WTC11 (cell line): ENCODE measurements around the gene GALNTL6. TPM values are rescaled to one million over a fixed set of nuclear protein-coding genes. Genes with fewer than 3 reads are reported as not detected.
A peak's percentile ranks its signal among the peaks of the same experiment; 100 is the strongest.

Experiments
- ATAC-seq: fragments of 200-7000 bp; cut with Tn5 transposase; 2 replicates; pipeline ENCODE4 v1.10.0; 2021; ENCODE audit warnings: mild to moderate bottlenecking, moderate library complexity
- CTCF ChIA-PET: fragments of 300-600 bp; sonication (Branson Sonifier 250); formaldehyde crosslinking; loops from one replicate; lab custom pipeline; 2021; ENCODE audit warnings: antibody characterized with exemption; lab: Charles Lee
- POLR2A ChIA-PET: fragments of 350-600 bp; sonication (Branson Sonifier 250); formaldehyde crosslinking; loops from one replicate; lab custom pipeline; 2021; ENCODE audit warnings: antibody characterized with exemption; lab: Charles Lee
- DNase-seq: peaks from one replicate; pipeline ENCODE4 v3.0.0; 2021; ENCODE audit warnings: low spot score
- H3K27ac Mint-ChIP-seq: 2 replicates; pipeline ENCODE4 v1.8.0; 2021; ENCODE audit warnings: mixed read lengths
- H3K27me3 Mint-ChIP-seq: 2 replicates; pipeline ENCODE4 v1.8.0; 2021; ENCODE audit warnings: low read depth, mild to moderate bottlenecking, moderate library complexity, mixed read lengths
- H3K36me3 Mint-ChIP-seq: 2 replicates; pipeline ENCODE4 v1.8.0; 2021; ENCODE audit warnings: mixed read lengths
- H3K4me1 Mint-ChIP-seq: 2 replicates; pipeline ENCODE4 v1.8.0; 2022; ENCODE audit warnings: mixed read lengths
- H3K4me3 Mint-ChIP-seq: 2 replicates; pipeline ENCODE4 v1.8.0; 2021; ENCODE audit warnings: mild to moderate bottlenecking, moderate library complexity, mixed read lengths
- H3K9me3 Mint-ChIP-seq: 2 replicates; pipeline ENCODE4 v1.8.0; 2021; ENCODE audit warnings: mixed read lengths
- CDX4 ChIP-seq: fragments of 250-450 bp; sonication (Bioruptor Pico); IDR thresholded peaks from 2 replicates; pipeline ENCODE4 v1.9.0; 2021; ENCODE audit warnings: moderate library complexity, mild to moderate bottlenecking, inconsistent platforms, borderline replicate concordance
- CREB1 ChIP-seq: sonication (generic); formaldehyde crosslinking; IDR thresholded peaks from 2 replicates; pipeline ENCODE4 v1.8.0; 2023; ENCODE audit warnings: mild to moderate bottlenecking, missing genetic modification reagents
- ETV6 ChIP-seq: sonication (generic); formaldehyde crosslinking; IDR thresholded peaks from 2 replicates; pipeline ENCODE4 v1.8.1; 2022; ENCODE audit warnings: mild to moderate bottlenecking, missing genetic modification reagents
- FOXP4 ChIP-seq: sonication (generic); formaldehyde crosslinking; IDR thresholded peaks from 2 replicates; pipeline ENCODE4 v1.8.0; 2022; ENCODE audit warnings: mild to moderate bottlenecking, missing genetic modification reagents
- HMGA2 ChIP-seq: fragments of 250-450 bp; sonication (Bioruptor Pico); IDR thresholded peaks from 2 replicates; pipeline ENCODE4 v1.4.0; 2021; ENCODE audit warnings: mild to moderate bottlenecking, moderate library complexity
- KAT7 ChIP-seq: sonication (generic); formaldehyde crosslinking; IDR thresholded peaks from 2 replicates; pipeline ENCODE4 v1.8.1; 2023; ENCODE audit warnings: missing genetic modification reagents, mild to moderate bottlenecking, borderline replicate concordance
- MAX ChIP-seq: sonication (generic); formaldehyde crosslinking; IDR thresholded peaks from 2 replicates; pipeline ENCODE4 v1.8.0; 2022; ENCODE audit warnings: mild to moderate bottlenecking, missing genetic modification reagents
- MLX ChIP-seq: sonication (generic); formaldehyde crosslinking; IDR thresholded peaks from 2 replicates; pipeline ENCODE4 v1.8.1; 2023; ENCODE audit warnings: mild to moderate bottlenecking, missing genetic modification reagents, moderate library complexity
- NFYB ChIP-seq: sonication (generic); formaldehyde crosslinking; conservative IDR thresholded peaks from 2 replicates; pipeline ENCODE4 v1.8.0; 2022; ENCODE audit warnings: low read depth, missing genetic modification reagents
- OVOL2 ChIP-seq: fragments of 250-450 bp; sonication (Bioruptor Pico); IDR thresholded peaks from 2 replicates; pipeline ENCODE4 v1.9.0; 2021; ENCODE audit warnings: mild to moderate bottlenecking, borderline replicate concordance
- RELA ChIP-seq: sonication (generic); formaldehyde crosslinking; IDR thresholded peaks from 2 replicates; pipeline ENCODE4 v1.8.1; 2022; ENCODE audit warnings: missing genetic modification reagents, mild to moderate bottlenecking, borderline replicate concordance
- RORB ChIP-seq: fragments of 250-450 bp; sonication (Bioruptor Pico); IDR thresholded peaks from 2 replicates; pipeline ENCODE4 v1.9.0; 2021; ENCODE audit warnings: mild to moderate bottlenecking
- SOX15 ChIP-seq: fragments of 250-450 bp; sonication (Bioruptor Pico); IDR thresholded peaks from 2 replicates; pipeline ENCODE4 v1.9.0; 2021; ENCODE audit warnings: mild to moderate bottlenecking
- STAT6 ChIP-seq: sonication (generic); formaldehyde crosslinking; conservative IDR thresholded peaks from 2 replicates; pipeline ENCODE4 v1.8.1; 2023; ENCODE audit warnings: mild to moderate bottlenecking, low read depth, missing genetic modification reagents, moderate library complexity
- TCF7 ChIP-seq: sonication (generic); formaldehyde crosslinking; IDR thresholded peaks from 2 replicates; pipeline ENCODE4 v1.8.0; 2022; ENCODE audit warnings: mild to moderate bottlenecking, low read depth, missing genetic modification reagents, moderate library complexity
- ZNF121 ChIP-seq: sonication (generic); formaldehyde crosslinking; IDR thresholded peaks from 2 replicates; pipeline ENCODE4 v1.8.0; 2023; ENCODE audit warnings: missing genetic modification reagents
- ZNF219 ChIP-seq: sonication (generic); formaldehyde crosslinking; IDR thresholded peaks from 2 replicates; pipeline ENCODE4 v1.8.0; 2023; ENCODE audit warnings: missing genetic modification reagents, mild to moderate bottlenecking, borderline replicate concordance
- ZNF232 ChIP-seq: sonication (generic); formaldehyde crosslinking; IDR thresholded peaks from 2 replicates; pipeline ENCODE4 v1.8.0; 2022; ENCODE audit warnings: mild to moderate bottlenecking, missing genetic modification reagents
- total RNA-seq: library from RNA; stranded (reverse); gene quantifications from 3 replicates; pipeline ENCODE4 v1.2.3, GENCODE V29; 2021
- TF ChIP-seq, protein P1 (sequence below): sonication (generic); formaldehyde crosslinking; IDR thresholded peaks from 2 replicates; pipeline ENCODE4 v1.8.1; 2022; ENCODE audit warnings: mild to moderate bottlenecking, missing genetic modification reagents, moderate library complexity, borderline replicate concordance
- TF ChIP-seq, protein P2 (sequence below): sonication (generic); formaldehyde crosslinking; conservative IDR thresholded peaks from 2 replicates; pipeline ENCODE4 v1.8.1; 2022; ENCODE audit warnings: mild to moderate bottlenecking, missing genetic modification reagents
- TF ChIP-seq, protein P3 (sequence below): sonication (generic); formaldehyde crosslinking; IDR thresholded peaks from 2 replicates; pipeline ENCODE4 v1.8.1; 2023; ENCODE audit warnings: mild to moderate bottlenecking, missing genetic modification reagents

The GALNTL6 gene
- total RNA-seq, 1 experiment from 2014 or later = 0.24 TPM

- Mint-ChIP-seq H3K36me3 (no peaks in the 10 kb centered on the region), H3K4me1 (no peaks in the 10 kb centered on the region), H3K4me3 (no peak overlapping the region), H3K27ac (no peak overlapping the region), H3K9me3 (no peaks in the 10 kb centered on the region), H3K27me3 (no peaks in the 10 kb centered on the region)
- ATAC-seq = no peak
- TF ChIP-seq, protein P1, sequence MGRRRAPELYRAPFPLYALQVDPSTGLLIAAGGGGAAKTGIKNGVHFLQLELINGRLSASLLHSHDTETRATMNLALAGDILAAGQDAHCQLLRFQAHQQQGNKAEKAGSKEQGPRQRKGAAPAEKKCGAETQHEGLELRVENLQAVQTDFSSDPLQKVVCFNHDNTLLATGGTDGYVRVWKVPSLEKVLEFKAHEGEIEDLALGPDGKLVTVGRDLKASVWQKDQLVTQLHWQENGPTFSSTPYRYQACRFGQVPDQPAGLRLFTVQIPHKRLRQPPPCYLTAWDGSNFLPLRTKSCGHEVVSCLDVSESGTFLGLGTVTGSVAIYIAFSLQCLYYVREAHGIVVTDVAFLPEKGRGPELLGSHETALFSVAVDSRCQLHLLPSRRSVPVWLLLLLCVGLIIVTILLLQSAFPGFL (CRISPR knock-in tag) = no peak
- TF ChIP-seq CREB1 (CRISPR knock-in tag) (no peak), CDX4 (no peak), ZNF121 (CRISPR knock-in tag) (no peak), OVOL2 (CRISPR knock-in tag) (no peak), ZNF219 (CRISPR knock-in tag) (no peak), KAT7 (CRISPR knock-in tag) (no peak), TCF7 (CRISPR knock-in tag) (no peak), MLX (no peak), NFYB (CRISPR knock-in tag) (no peak), RELA (CRISPR knock-in tag) (no peak), FOXP4 (no peak)
- TF ChIP-seq, protein P2, sequence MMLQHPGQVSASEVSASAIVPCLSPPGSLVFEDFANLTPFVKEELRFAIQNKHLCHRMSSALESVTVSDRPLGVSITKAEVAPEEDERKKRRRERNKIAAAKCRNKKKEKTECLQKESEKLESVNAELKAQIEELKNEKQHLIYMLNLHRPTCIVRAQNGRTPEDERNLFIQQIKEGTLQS (CRISPR knock-in tag) = no peak
- DNase-seq = no peak
- POLR2A ChIA-PET = no interaction called here
- CTCF ChIA-PET = no interaction called here
These were observed 848.9 kb downstream of the GALNTL6 start for GRCh38 chr4:172662113-172662512.

DNA sequence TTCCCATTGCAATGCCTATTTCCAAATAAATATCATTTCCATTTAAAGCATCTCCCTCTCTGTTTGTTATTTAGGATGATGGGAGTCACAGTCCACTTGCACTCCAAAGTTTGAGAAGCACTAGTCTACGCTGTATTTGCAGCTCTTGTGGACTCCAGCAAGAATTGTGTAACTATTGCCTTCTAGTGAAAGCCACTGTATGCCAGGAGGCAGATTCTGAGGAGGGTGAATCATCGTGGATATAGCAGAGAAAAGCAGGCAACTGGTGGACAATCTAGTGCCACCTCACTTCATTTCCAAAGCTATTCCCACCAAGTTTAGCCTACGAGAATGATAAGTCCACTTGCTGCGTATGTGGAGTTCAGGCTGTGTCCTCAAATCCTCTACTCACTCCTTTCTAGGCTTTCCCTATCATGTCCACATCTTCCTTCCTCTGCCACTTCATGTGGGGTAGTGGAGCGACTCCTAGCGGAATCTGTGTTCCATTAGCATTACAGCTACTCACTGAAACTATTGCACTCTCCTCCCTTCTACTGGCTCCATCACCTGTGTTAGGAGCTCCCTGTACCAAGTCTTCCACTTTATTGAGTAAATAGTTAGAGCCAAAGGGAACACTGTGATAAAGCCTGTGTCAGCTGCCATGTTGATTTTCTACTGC lies 853.6 kb downstream of the GALNTL6 start:
- POLR2A ChIA-PET = no interaction called here
- no peaks in the 10 kb centered on the region for H3K36me3 Mint-ChIP-seq
- H3K9me3 Mint-ChIP-seq = no peaks in the 10 kb centered on the region
- H3K27ac Mint-ChIP-seq = no peak overlapping the region
- H3K27me3 Mint-ChIP-seq = no peaks in the 10 kb centered on the region
- DNase-seq = peak; percentile 38
- CTCF ChIA-PET = interaction anchor here (0.6 kb wide), 2 partner anchors 143 to 751 kb away, joined by 3 to 5 read pairs; no protein-coding TSS in a partner anchor
- no peak overlapping the region for H3K4me3 Mint-ChIP-seq
- peak; percentile 85 for ATAC-seq
- H3K4me1 Mint-ChIP-seq = peaks cover 11% of the 10 kb centered on the region
- TF ChIP-seq CREB1 (CRISPR knock-in tag) = no peak
- no peak for TF ChIP-seq HMGA2 (CRISPR knock-in tag)
- TF ChIP-seq SOX15 (CRISPR knock-in tag) = no peak

- H3K4me3 Mint-ChIP-seq = no peak overlapping the region
- ChIA-PET POLR2A (no interaction called here), CTCF (no interaction called here)
- no peak overlapping the region for H3K27ac Mint-ChIP-seq
- H3K4me1 Mint-ChIP-seq = no peaks in the 10 kb centered on the region
- H3K27me3 Mint-ChIP-seq = no peaks in the 10 kb centered on the region
- peaks cover 28% of the 10 kb centered on the region for H3K9me3 Mint-ChIP-seq
- DNase-seq (no peak), ATAC-seq (no peak)
- peaks cover 15% of the 10 kb centered on the region for H3K36me3 Mint-ChIP-seq
- TF ChIP-seq RORB (CRISPR knock-in tag) (no peak), MAX (CRISPR knock-in tag) (no peak), STAT6 (CRISPR knock-in tag) (no peak), TCF7 (CRISPR knock-in tag) (no peak), ETV6 (CRISPR knock-in tag) (no peak), ZNF232 (no peak)
- TF ChIP-seq, protein P1 (CRISPR knock-in tag) = no peak
- TF ChIP-seq, protein P3, sequence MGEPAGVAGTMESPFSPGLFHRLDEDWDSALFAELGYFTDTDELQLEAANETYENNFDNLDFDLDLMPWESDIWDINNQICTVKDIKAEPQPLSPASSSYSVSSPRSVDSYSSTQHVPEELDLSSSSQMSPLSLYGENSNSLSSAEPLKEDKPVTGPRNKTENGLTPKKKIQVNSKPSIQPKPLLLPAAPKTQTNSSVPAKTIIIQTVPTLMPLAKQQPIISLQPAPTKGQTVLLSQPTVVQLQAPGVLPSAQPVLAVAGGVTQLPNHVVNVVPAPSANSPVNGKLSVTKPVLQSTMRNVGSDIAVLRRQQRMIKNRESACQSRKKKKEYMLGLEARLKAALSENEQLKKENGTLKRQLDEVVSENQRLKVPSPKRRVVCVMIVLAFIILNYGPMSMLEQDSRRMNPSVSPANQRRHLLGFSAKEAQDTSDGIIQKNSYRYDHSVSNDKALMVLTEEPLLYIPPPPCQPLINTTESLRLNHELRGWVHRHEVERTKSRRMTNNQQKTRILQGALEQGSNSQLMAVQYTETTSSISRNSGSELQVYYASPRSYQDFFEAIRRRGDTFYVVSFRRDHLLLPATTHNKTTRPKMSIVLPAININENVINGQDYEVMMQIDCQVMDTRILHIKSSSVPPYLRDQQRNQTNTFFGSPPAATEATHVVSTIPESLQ (CRISPR knock-in tag) = no peak
These were observed 861.6 kb downstream of the GALNTL6 start for GRCh38 chr4:172674811-172675210.
